K562 (cell line): ENCODE results near the gene PHYKPL. TPM values are rescaled to one million over a fixed set of nuclear protein-coding genes. Genes with fewer than 3 reads are reported as not detected.

Source experiments
- CHD4 ChIP-seq: fragments of 200-600 bp; sonication (generic); IDR thresholded peaks from 3 replicates; pipeline ENCODE4 v1.6.1; 2012; ENCODE audit warnings: low read depth, mild to moderate bottlenecking, mixed read lengths, low read length, inconsistent platforms; ENCODE audit not compliant: insufficient read depth, insufficient replicate concordance, poor library complexity, severe bottlenecking
- GATAD2A ChIP-seq: fragments of 450-650 bp; IDR thresholded peaks from 2 replicates; pipeline ENCODE4 v1.6.1; 2017
- MAFF ChIP-seq: IDR thresholded peaks from 2 replicates; pipeline ENCODE4 v1.6.1; 2012; ENCODE audit warnings: low read length, improper control_type of control experiment
- NCOA2 ChIP-seq, 2 experiments: fragments of 450-650 bp; IDR thresholded peaks; 2 replicates each; pipeline ENCODE4 v1.6.1; 2018; ENCODE audit warnings: mild to moderate bottlenecking in 2 of 2, moderate library complexity in 1 of 2; ENCODE audit not compliant: partially characterized antibody in 2 of 2
- NFIX ChIP-seq: fragments of 250-450 bp; sonication (Bioruptor Pico); IDR thresholded peaks from 2 replicates; pipeline ENCODE4 v1.4.0; 2020; ENCODE audit warnings: low read depth, mild to moderate bottlenecking, moderate library complexity
- POLR2AphosphoS5 ChIP-seq: IDR thresholded peaks from 2 replicates; pipeline ENCODE4 v1.6.1; 2011; ENCODE audit warnings: mild to moderate bottlenecking, low read depth, low read length, moderate library complexity; ENCODE audit not compliant: control insufficient read depth, insufficient read depth
- POLR2G ChIP-seq: fragments of 200-400 bp; formaldehyde crosslinking; IDR thresholded peaks from 2 replicates; pipeline ENCODE4 v1.6.1; 2017; ENCODE audit warnings: low read depth, mild to moderate bottlenecking, antibody characterized with exemption, low read length, moderate library complexity
- SIN3A ChIP-seq, 2 experiments: fragments of 150-350 bp in 1 of 2; IDR thresholded peaks; 2 replicates each; pipeline ENCODE4 v1.6.1; 2011 to 2016; ENCODE audit warnings: borderline replicate concordance in 2 of 2, low read depth in 2 of 2, low read length in 2 of 2, mild to moderate bottlenecking in 2 of 2, moderate library complexity in 2 of 2; ENCODE audit not compliant: control insufficient read depth in 1 of 2
- SOX6 ChIP-seq: fragments of 450-650 bp; IDR thresholded peaks from 2 replicates; pipeline ENCODE4 v1.6.1; 2014; ENCODE audit warnings: mild to moderate bottlenecking
- SRSF7 ChIP-seq: fragments of 200-400 bp; formaldehyde crosslinking; optimal IDR thresholded peaks from 2 replicates; pipeline ENCODE3; 2017; ENCODE audit warnings: mild to moderate bottlenecking, low read depth, low read length
- STAG1 ChIP-seq: sonication (generic); formaldehyde crosslinking; IDR thresholded peaks from 2 replicates; pipeline ENCODE4 v1.5.0; 2020; ENCODE audit warnings: missing genetic modification reagents, borderline replicate concordance
- TEAD2 ChIP-seq: fragments of 450-650 bp; IDR thresholded peaks from 2 replicates; pipeline ENCODE4 v1.6.1; 2016; ENCODE audit warnings: missing genetic modification characterization, control low read depth, missing compliant biosample characterization
- ZNF165 ChIP-seq: fragments of 250-450 bp; sonication (Bioruptor Pico); IDR thresholded peaks from 2 replicates; pipeline ENCODE4 v1.4.0; 2020; ENCODE audit warnings: borderline replicate concordance
- ZNF184 ChIP-seq: sonication (generic); formaldehyde crosslinking; IDR thresholded peaks from 2 replicates; pipeline ENCODE4 v1.5.0; 2020; ENCODE audit warnings: missing genetic modification reagents
- ZNF23 ChIP-seq: fragments of 250-450 bp; sonication (Bioruptor Pico); IDR thresholded peaks from 2 replicates; pipeline ENCODE4 v1.4.0; 2020; ENCODE audit warnings: mild to moderate bottlenecking
- ZNF311 ChIP-seq: fragments of 250-450 bp; sonication (Bioruptor Pico); IDR thresholded peaks from 2 replicates; pipeline ENCODE4 v1.4.0; 2020; ENCODE audit warnings: mild to moderate bottlenecking, moderate library complexity
- ZNF431 ChIP-seq: sonication (generic); formaldehyde crosslinking; IDR thresholded peaks from 2 replicates; pipeline ENCODE4 v1.8.0; 2022; ENCODE audit warnings: mild to moderate bottlenecking, missing genetic modification reagents
- ZNF436 ChIP-seq: fragments of 250-450, 450-650 bp; sonication (Bioruptor Pico); formaldehyde crosslinking; IDR thresholded peaks from 2 replicates; pipeline ENCODE4 v1.7.0; 2020; ENCODE audit warnings: mild to moderate bottlenecking
- ZNF766 ChIP-seq: fragments of 200-800 bp; sonication (Bioruptor generic); conservative IDR thresholded peaks from 2 replicates; pipeline ENCODE4 v1.6.1; 2016; ENCODE audit warnings: missing genetic modification characterization, missing compliant biosample characterization
- polyA plus RNA-seq, 8 experiments: library from polyadenylated mRNA; depleted of rRNA in 4 of 8; stranded (reverse) in 5 of 8; unstranded in 3 of 8; fragments of >200 nt; fragmentation: Nextera tagmentation in 2 of 8; fragmentation: Illumina TruSeq in 1 of 8; extraction: Ambion mirVana in 2 of 8; extraction: Trizol in 1 of 8; gene quantifications; 2 replicates each; pipeline versions ENCODE4 v1.2.1 to v1.2.3, GENCODE V29; 2011 to 2014; ENCODE audit warnings: inconsistent platforms in 1 of 8, missing spikeins in 1 of 8
- total RNA-seq, 7 experiments: library from RNA; depleted of rRNA in 6 of 7; stranded (reverse); fragments of >200 nt in 6 of 7; fragmentation: Illumina TruSeq in 2 of 7; extraction: Trizol in 2 of 7; gene quantifications; 2 replicates each; pipeline versions ENCODE4 v1.2.1 to v1.2.3, GENCODE V29; 2011 to 2021; ENCODE audit warnings: low replicate concordance in 1 of 7
- TF ChIP-seq, protein P1 (sequence below), 2 experiments: IDR thresholded peaks; 2 replicates each; pipeline ENCODE4 v1.6.1; 2011; ENCODE audit warnings: borderline replicate concordance in 1 of 2, control low read depth in 1 of 2, low read depth in 1 of 2, low read length in 1 of 2, mild to moderate bottlenecking in 1 of 2, mixed read lengths in 1 of 2, moderate library complexity in 1 of 2; ENCODE audit not compliant: insufficient read depth in 1 of 2, insufficient read length in 1 of 2, poor library complexity in 1 of 2, severe bottlenecking in 1 of 2; ENCODE audit errors: extremely low read depth in 1 of 2
- TF ChIP-seq, protein P2 (sequence below): fragments of 450-650 bp; IDR thresholded peaks from 2 replicates; pipeline ENCODE4 v1.6.1; 2016; ENCODE audit warnings: low read depth, mild to moderate bottlenecking, moderate library complexity
- TF ChIP-seq, protein P3 (sequence below), 3 experiments: fragments of 200-800 bp in 1 of 3; sonication (Bioruptor generic) in 1 of 3; sonication (generic) in 1 of 3; formaldehyde crosslinking in 1 of 3; IDR thresholded peaks; 2 replicates each; pipeline versions ENCODE4 v1.6.1 to v1.8.0; 2016 to 2022; ENCODE audit warnings: mild to moderate bottlenecking in 2 of 3, missing compliant biosample characterization in 2 of 3, missing genetic modification characterization in 2 of 3, missing genetic modification reagents in 1 of 3
- TF ChIP-seq, protein P4 (sequence below): sonication (generic); IDR thresholded peaks from 2 replicates; pipeline ENCODE4 v1.6.1; 2016

Gene PHYKPL
- total and polyA plus RNA-seq, 9 of the 15 experiments (the other 6 are each of a cell fraction or from before 2014, with no cell fraction given) = 4.7 to 34.7 (median 18.6) TPM

DNA sequence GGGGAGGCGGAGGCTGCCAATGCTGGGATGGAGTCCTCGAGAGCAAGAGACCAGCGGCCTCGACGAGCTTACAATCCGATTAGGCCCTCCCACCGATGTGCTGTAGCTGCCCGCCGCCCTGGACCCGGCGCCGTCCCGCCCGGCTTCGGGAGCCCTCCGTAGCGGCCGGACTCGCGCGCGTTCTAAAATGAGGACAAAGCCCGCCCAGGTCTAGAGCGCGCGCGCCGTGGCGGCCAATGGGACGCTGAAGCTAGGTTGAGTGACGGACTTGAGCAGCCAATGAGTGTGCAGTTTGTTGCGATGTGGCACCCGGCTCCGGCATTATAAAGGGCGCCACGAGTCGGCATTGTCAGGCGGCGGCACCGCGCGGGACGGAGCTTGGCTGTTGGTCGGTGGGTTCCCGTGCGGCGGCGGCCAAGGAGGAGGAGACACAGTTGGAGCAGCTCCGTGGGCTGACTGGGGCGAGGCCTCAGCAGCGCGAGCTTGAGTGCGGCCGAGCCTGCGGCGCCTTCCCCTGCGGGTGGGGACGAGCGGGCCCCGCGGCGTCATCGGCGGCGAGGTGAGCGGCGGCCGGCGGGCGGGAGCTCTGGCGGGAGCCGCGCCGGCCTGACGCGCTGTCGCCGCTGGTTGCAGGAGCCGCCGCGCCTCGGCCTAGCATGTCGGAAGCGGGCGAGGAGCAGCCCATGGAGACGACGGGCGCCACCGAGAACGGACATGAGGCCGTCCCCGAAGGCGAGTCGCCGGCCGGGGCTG, 28.2 kb downstream of the PHYKPL start, which contains the start of gene HNRNPAB (continued):
- TF ChIP-seq ZNF184 (CRISPR knock-in tag) (no peak), ZNF436 (CRISPR knock-in tag) (peak; percentile 69), SRSF7 (peak; percentile 84), POLR2G (peak; percentile 100), POLR2AphosphoS5 (peak; percentile 98), ZNF165 (CRISPR knock-in tag) (no peak), SIN3A (IDR thresholded peaks at IDR 0.05; ENCODE audit: borderline replicate concordance in 2 of 2, control insufficient read depth in 1 of 2, low read depth in 2 of 2, low read length in 2 of 2) (peak; percentile 86 to 94; a peak in 3 of 4 replicates), ZNF766 (CRISPR knock-in tag) (no peak), CHD4 (no peak), SOX6 (peak; percentile 52), ZNF431 (CRISPR knock-in tag) (no peak), STAG1 (CRISPR knock-in tag) (no peak), ZNF23 (CRISPR knock-in tag) (0 out of 2 replicates have a peak, but pooled peaks have one; percentile 31), ZNF311 (no peak), MAFF (no peak), NFIX (CRISPR knock-in tag) (no peak), GATAD2A (no peak), TEAD2 (no peak), NCOA2 (IDR thresholded peaks at IDR 0.05; ENCODE audit: partially characterized antibody in 2 of 2) (no peak)
- TF ChIP-seq, protein P1, sequence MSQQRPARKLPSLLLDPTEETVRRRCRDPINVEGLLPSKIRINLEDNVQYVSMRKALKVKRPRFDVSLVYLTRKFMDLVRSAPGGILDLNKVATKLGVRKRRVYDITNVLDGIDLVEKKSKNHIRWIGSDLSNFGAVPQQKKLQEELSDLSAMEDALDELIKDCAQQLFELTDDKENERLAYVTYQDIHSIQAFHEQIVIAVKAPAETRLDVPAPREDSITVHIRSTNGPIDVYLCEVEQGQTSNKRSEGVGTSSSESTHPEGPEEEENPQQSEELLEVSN (IDR thresholded peaks at IDR 0.05; ENCODE audit: borderline replicate concordance in 1 of 2, extremely low read depth in 1 of 2, insufficient read depth in 1 of 2, insufficient read length in 1 of 2, low read depth in 1 of 2, low read length in 1 of 2, poor library complexity in 1 of 2, severe bottlenecking in 1 of 2) = peak; percentile 69 to 77
- TF ChIP-seq, protein P2, sequence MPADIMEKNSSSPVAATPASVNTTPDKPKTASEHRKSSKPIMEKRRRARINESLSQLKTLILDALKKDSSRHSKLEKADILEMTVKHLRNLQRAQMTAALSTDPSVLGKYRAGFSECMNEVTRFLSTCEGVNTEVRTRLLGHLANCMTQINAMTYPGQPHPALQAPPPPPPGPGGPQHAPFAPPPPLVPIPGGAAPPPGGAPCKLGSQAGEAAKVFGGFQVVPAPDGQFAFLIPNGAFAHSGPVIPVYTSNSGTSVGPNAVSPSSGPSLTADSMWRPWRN = no peak
- TF ChIP-seq, protein P3, sequence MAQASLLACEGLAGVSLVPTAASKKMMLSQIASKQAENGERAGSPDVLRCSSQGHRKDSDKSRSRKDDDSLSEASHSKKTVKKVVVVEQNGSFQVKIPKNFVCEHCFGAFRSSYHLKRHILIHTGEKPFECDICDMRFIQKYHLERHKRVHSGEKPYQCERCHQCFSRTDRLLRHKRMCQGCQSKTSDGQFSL (CRISPR knock-in tag; IDR thresholded peaks at IDR 0.05) = no peak
- TF ChIP-seq, protein P3 (tag; IDR thresholded peaks at IDR 0.05) = no peak
- TF ChIP-seq, protein P4, sequence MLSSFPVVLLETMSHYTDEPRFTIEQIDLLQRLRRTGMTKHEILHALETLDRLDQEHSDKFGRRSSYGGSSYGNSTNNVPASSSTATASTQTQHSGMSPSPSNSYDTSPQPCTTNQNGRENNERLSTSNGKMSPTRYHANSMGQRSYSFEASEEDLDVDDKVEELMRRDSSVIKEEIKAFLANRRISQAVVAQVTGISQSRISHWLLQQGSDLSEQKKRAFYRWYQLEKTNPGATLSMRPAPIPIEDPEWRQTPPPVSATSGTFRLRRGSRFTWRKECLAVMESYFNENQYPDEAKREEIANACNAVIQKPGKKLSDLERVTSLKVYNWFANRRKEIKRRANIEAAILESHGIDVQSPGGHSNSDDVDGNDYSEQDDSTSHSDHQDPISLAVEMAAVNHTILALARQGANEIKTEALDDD = no peak
